GM18502 (cell line): ENCODE results near the gene VPS37D.

ENCODE experiments used
- ATAC-seq: cut with Tn5 transposase; IDR thresholded peaks from one replicate; pipeline ENCODE4 v1.9.1; 2021; ENCODE audit warnings: mild to moderate bottlenecking; ENCODE audit not compliant: unreplicated experiment, poor library complexity

VPS37D gene

GRCh38 chr7:73721377-73721817, 53.8 kb downstream of the VPS37D start:
- ATAC-seq = no peak
